Astrocyte (in vitro differentiated cells and primary cell): ENCODE results near the gene FCER2. TPM values are rescaled to one million over a fixed set of nuclear protein-coding genes. Genes with fewer than 3 reads are reported as not detected.

Source experiments
- DNase-seq: peaks from one replicate; pipeline ENCODE4 v3.0.0-alpha.2; 2010; ENCODE audit warnings: low read depth
- FAIRE-seq: peaks from 2 replicates; lab custom pipeline; 2011; peaks lifted over from hg19 to GRCh38; lab: Jason Lieb, UNC
- H2AFZ ChIP-seq: 2 replicates; pipeline ENCODE4 v1.6.0; 2012; ENCODE audit warnings: low read depth, low read length, inconsistent platforms
- H3K27ac ChIP-seq: 2 replicates; pipeline ENCODE4 v1.5.1; 2011; ENCODE audit warnings: low read depth, low read length, inconsistent platforms
- H3K27me3 ChIP-seq: 2 replicates; pipeline ENCODE4 v1.6.0; 2011; ENCODE audit warnings: low read length, inconsistent platforms; ENCODE audit not compliant: insufficient read depth
- H3K36me3 ChIP-seq: 2 replicates; pipeline ENCODE4 v1.5.1; 2011; ENCODE audit warnings: low read length, inconsistent platforms; ENCODE audit not compliant: insufficient read depth
- H3K4me1 ChIP-seq: 2 replicates; pipeline ENCODE4 v1.5.1; 2011; ENCODE audit warnings: low read length, inconsistent platforms; ENCODE audit not compliant: insufficient read depth
- H3K4me2 ChIP-seq: 2 replicates; pipeline ENCODE4 v1.6.0; 2012; ENCODE audit warnings: low read length, inconsistent platforms
- H3K4me3 ChIP-seq: 2 replicates; pipeline ENCODE4 v1.5.1; 2011; ENCODE audit warnings: low read depth, mild to moderate bottlenecking, low read length, inconsistent platforms; ENCODE audit not compliant: insufficient read depth
- H3K79me2 ChIP-seq: 2 replicates; pipeline ENCODE4 v1.6.0; 2012; ENCODE audit warnings: mild to moderate bottlenecking, low read length, inconsistent platforms; ENCODE audit not compliant: insufficient read depth
- H3K9ac ChIP-seq: 2 replicates; pipeline ENCODE4 v1.6.0; 2012; ENCODE audit warnings: mild to moderate bottlenecking, low read length, inconsistent platforms
- H3K9me3 ChIP-seq: 2 replicates; pipeline ENCODE4 v1.5.1; 2012; ENCODE audit warnings: low read depth, mild to moderate bottlenecking, low read length, inconsistent platforms; ENCODE audit not compliant: insufficient read depth
- H4K20me1 ChIP-seq: 2 replicates; pipeline ENCODE4 v1.6.0; 2012; ENCODE audit warnings: low read length, inconsistent platforms; ENCODE audit not compliant: insufficient read depth
- H3K27ac Mint-ChIP-seq: one replicate; pipeline ENCODE4 v1.8.0; 2021; ENCODE audit warnings: mild to moderate bottlenecking, mixed read lengths; ENCODE audit not compliant: unreplicated experiment
- H3K27me3 Mint-ChIP-seq: one replicate; pipeline ENCODE4 v1.8.0; 2021; ENCODE audit warnings: low read depth, mixed read lengths; ENCODE audit not compliant: unreplicated experiment
- H3K36me3 Mint-ChIP-seq: one replicate; pipeline ENCODE4 v1.8.0; 2021; ENCODE audit warnings: low read depth, mixed read lengths; ENCODE audit not compliant: unreplicated experiment
- H3K4me1 Mint-ChIP-seq: one replicate; pipeline ENCODE4 v1.8.0; 2021; ENCODE audit warnings: low read depth, mixed read lengths; ENCODE audit not compliant: unreplicated experiment
- H3K4me3 Mint-ChIP-seq: one replicate; pipeline ENCODE4 v1.8.0; 2021; ENCODE audit warnings: mild to moderate bottlenecking, moderate library complexity, mixed read lengths; ENCODE audit not compliant: unreplicated experiment
- H3K9me3 Mint-ChIP-seq: one replicate; pipeline ENCODE4 v1.8.0; 2021; ENCODE audit warnings: mild to moderate bottlenecking, mixed read lengths; ENCODE audit not compliant: unreplicated experiment
- EZH2 ChIP-seq: IDR thresholded peaks from 2 replicates; pipeline ENCODE4 v1.6.1; 2012; ENCODE audit warnings: mild to moderate bottlenecking, low read length, inconsistent platforms; ENCODE audit not compliant: insufficient read depth
- total RNA-seq: library from RNA; stranded (reverse); gene quantifications from 2 replicates; pipeline ENCODE4 v1.2.1, GENCODE V29; 2021
- TF ChIP-seq, protein P1 (sequence below): IDR thresholded peaks from 2 replicates; pipeline ENCODE4 v1.5.1; 2011; ENCODE audit warnings: low read depth, mild to moderate bottlenecking, inconsistent platforms, low read length, moderate library complexity; ENCODE audit not compliant: insufficient read depth

Gene FCER2
- total RNA-seq, 1 donor from 2014 or later, result not detected

DNA sequence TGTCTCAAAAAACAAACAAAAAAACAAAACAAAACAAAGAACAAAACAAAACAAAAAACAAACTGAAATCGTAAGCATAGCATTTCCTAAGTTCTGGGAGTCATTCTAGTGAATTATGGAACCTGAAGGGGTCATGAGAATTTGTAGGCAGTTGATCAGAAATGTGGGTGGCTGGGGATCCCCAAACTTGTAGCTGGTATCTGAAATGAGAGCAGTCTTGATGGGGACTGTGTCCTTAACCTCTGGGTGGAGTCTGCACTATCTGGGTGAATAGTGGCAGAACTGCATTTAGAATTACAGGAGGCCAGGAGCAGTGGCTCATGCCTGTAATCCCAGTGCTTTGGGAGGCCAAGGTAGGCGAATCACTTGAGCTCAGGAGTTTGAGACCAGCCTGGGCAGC lies 23.9 kb upstream of the FCER2 start:
- H3K27me3 ChIP-seq, result peaks cover 18% of the 10 kb centered on the region
- Mint-ChIP-seq H3K27me3 (peaks cover 65% of the 10 kb centered on the region), H3K4me1 (no peaks in the 10 kb centered on the region), H3K27ac (no peak overlapping the region), H3K4me3 (no peak overlapping the region), H3K9me3 (peaks cover 5% of the 10 kb centered on the region), H3K36me3 (no peaks in the 10 kb centered on the region)
- H3K9ac ChIP-seq, result no peak overlapping the region
- H3K36me3 ChIP-seq, result no peaks in the 10 kb centered on the region
- H3K4me3 ChIP-seq, result no peak overlapping the region
- H3K4me1 ChIP-seq, result no peaks in the 10 kb centered on the region
- DNase-seq (no peak), FAIRE-seq (no peak)
- H3K79me2 ChIP-seq, result no peaks in the 10 kb centered on the region
- H3K9me3 ChIP-seq, result no peaks in the 10 kb centered on the region
- H4K20me1 ChIP-seq, result no peaks in the 10 kb centered on the region
- TF ChIP-seq, protein P1, sequence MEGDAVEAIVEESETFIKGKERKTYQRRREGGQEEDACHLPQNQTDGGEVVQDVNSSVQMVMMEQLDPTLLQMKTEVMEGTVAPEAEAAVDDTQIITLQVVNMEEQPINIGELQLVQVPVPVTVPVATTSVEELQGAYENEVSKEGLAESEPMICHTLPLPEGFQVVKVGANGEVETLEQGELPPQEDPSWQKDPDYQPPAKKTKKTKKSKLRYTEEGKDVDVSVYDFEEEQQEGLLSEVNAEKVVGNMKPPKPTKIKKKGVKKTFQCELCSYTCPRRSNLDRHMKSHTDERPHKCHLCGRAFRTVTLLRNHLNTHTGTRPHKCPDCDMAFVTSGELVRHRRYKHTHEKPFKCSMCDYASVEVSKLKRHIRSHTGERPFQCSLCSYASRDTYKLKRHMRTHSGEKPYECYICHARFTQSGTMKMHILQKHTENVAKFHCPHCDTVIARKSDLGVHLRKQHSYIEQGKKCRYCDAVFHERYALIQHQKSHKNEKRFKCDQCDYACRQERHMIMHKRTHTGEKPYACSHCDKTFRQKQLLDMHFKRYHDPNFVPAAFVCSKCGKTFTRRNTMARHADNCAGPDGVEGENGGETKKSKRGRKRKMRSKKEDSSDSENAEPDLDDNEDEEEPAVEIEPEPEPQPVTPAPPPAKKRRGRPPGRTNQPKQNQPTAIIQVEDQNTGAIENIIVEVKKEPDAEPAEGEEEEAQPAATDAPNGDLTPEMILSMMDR, result no peak
- TF ChIP-seq EZH2, result no peak
- H3K4me2 ChIP-seq, result no peak overlapping the region
- H3K27ac ChIP-seq, result no peak overlapping the region
- no peak overlapping the region for H2AFZ ChIP-seq

DNA sequence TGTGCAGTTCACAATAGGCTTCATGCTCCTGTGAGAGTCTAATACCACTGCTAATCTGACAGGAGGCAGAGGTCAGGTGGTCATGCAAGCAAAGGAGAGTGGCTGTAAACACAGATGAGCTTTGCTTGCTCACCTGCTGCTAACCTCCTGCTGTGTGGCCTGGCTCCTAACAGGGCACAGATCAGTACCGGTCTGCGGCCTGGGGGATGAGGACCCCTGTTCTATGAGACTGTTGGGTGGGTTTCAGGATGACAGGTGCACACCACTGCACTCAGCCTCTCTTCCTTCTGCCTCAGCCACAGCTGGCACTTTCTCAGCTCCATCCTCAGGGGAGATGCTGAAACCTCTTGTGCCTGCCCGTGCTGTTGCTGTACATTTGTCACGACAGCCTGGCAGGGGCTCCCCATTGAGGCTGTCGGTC lies 20.3 kb upstream of the FCER2 start:
- DNase-seq (no peak), FAIRE-seq (no peak)
- Histone ChIP-seq H3K9me3 (no peaks in the 10 kb centered on the region), H3K4me1 (no peaks in the 10 kb centered on the region), H2AFZ (no peak overlapping the region), H3K36me3 (no peaks in the 10 kb centered on the region), H4K20me1 (no peaks in the 10 kb centered on the region), H3K27me3 (peaks cover 2% of the 10 kb centered on the region), H3K4me2 (no peak overlapping the region), H3K79me2 (no peaks in the 10 kb centered on the region), H3K9ac (no peak overlapping the region), H3K27ac (no peak overlapping the region), H3K4me3 (no peak overlapping the region)
- H3K27me3 Mint-ChIP-seq, result peaks cover 51% of the 10 kb centered on the region
- no peaks in the 10 kb centered on the region for H3K36me3 Mint-ChIP-seq
- TF ChIP-seq EZH2, result no peak
- TF ChIP-seq, protein P1, result no peak
- no peak overlapping the region for H3K4me3 Mint-ChIP-seq
- no peak overlapping the region for H3K27ac Mint-ChIP-seq
- H3K4me1 Mint-ChIP-seq, result no peaks in the 10 kb centered on the region
- peaks cover 2% of the 10 kb centered on the region for H3K9me3 Mint-ChIP-seq

DNA sequence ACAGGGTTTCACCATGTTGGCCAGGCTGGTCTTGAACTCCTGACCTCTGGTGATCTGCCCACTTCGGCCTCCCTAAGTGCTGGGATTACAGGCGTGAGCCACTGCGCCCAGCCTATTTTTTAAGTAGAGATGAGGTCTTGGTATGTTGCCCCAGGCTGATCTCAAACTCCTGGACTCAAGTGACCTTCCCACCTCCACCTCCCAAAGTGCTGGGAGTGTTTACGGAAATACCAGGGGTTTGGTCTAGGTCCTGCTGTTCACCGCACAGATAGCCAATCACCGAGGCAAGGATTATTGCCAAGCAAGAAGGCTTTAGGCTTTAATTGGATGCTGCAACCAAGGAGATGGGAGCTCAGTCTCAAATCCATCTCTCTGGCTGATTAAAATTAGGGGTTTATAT lies 18.4 kb upstream of the FCER2 start:
- FAIRE-seq (no peak), DNase-seq (no peak)
- H3K4me1 Mint-ChIP-seq, result no peaks in the 10 kb centered on the region
- H3K27me3 Mint-ChIP-seq, result peaks cover 47% of the 10 kb centered on the region
- H3K36me3 ChIP-seq, result no peaks in the 10 kb centered on the region
- H3K79me2 ChIP-seq, result no peaks in the 10 kb centered on the region
- H3K27ac Mint-ChIP-seq, result no peak overlapping the region
- H3K27ac ChIP-seq, result no peak overlapping the region
- no peak overlapping the region for H3K4me2 ChIP-seq
- peaks cover 5% of the 10 kb centered on the region for H3K9me3 Mint-ChIP-seq
- H3K9me3 ChIP-seq, result no peaks in the 10 kb centered on the region
- H4K20me1 ChIP-seq, result no peaks in the 10 kb centered on the region
- H3K9ac ChIP-seq, result no peak overlapping the region
- H3K4me3 Mint-ChIP-seq, result no peak overlapping the region
- H3K27me3 ChIP-seq, result peaks cover 2% of the 10 kb centered on the region
- no peak overlapping the region for H2AFZ ChIP-seq
- TF ChIP-seq EZH2, result no peak
- TF ChIP-seq, protein P1, result no peak
- H3K4me1 ChIP-seq, result no peaks in the 10 kb centered on the region
- H3K4me3 ChIP-seq, result no peak overlapping the region
- no peaks in the 10 kb centered on the region for H3K36me3 Mint-ChIP-seq
